H1 (cell line): ENCODE measurements around the gene FGF12. TPM values are rescaled to one million over a fixed set of nuclear protein-coding genes. Genes with fewer than 3 reads are reported as not detected.

Source experiments
- ATF2 ChIP-seq: IDR thresholded peaks from 2 replicates; pipeline ENCODE4 v1.6.1; 2012; ENCODE audit warnings: low read length, inconsistent platforms
- FOSL1 ChIP-seq: IDR thresholded peaks from 2 replicates; pipeline ENCODE4 v1.6.1; 2011; ENCODE audit warnings: mild to moderate bottlenecking, low read depth, low read length, moderate library complexity; ENCODE audit not compliant: insufficient read depth
- SP1 ChIP-seq: IDR thresholded peaks from 2 replicates; pipeline ENCODE4 v1.6.1; 2011; ENCODE audit warnings: low read depth, low read length
- polyA plus RNA-seq, 7 experiments: library from polyadenylated mRNA; depleted of rRNA in 3 of 7; stranded (reverse) in 5 of 7; unstranded in 2 of 7; fragments of >200 nt in 5 of 7; fragments of 200-250 nt in 2 of 7; gene quantifications; 1 replicate in 5 of 7; 2 replicates in 1 of 7; 4 replicates in 1 of 7; pipeline versions ENCODE4 v1.2.1 to v1.2.3, GENCODE V29; 2011 to 2013; ENCODE audit warnings: missing spikeins in 2 of 7, mixed read lengths in 2 of 7
- total RNA-seq: library from RNA; stranded (reverse); fragmentation: NEBNext Ultra II Directional; extraction: Animal tissue kit (Norgen Biotek cat#: 25700); gene quantifications from 2 replicates; pipeline ENCODE4 v1.2.1, GENCODE V29; 2021

FGF12 gene
- total and polyA plus RNA-seq, 2 of the 8 experiments (the other 6 are each of a cell fraction or from before 2014, with no cell fraction given): 4.1 to 16.6 TPM

GRCh38 chr3:192279664-192280063 is 447.7 kb downstream of the FGF12 start (continued):
- TF ChIP-seq SP1 (no peak), FOSL1 (no peak), ATF2 (no peak)
